ENCODE measurements around the gene ARSA. TPM values are rescaled to one million over a fixed set of nuclear protein-coding genes. Genes with fewer than 3 reads are reported as not detected.

ARSA gene
- polyA plus RNA-seq, 1 of the 3 experiments (the other 2 are of a cell fraction): 34.2 TPM

- TF ChIP-seq IRF3 (IDR thresholded peaks at IDR 0.05; ENCODE audit: low read depth, low read length) (no peak), MAX (IDR thresholded peaks at IDR 0.05; ENCODE audit: low read depth) (no peak), RXRA (IDR thresholded peaks at IDR 0.05; ENCODE audit: borderline replicate concordance, low read depth) (no peak), CTCF (IDR thresholded peaks at IDR 0.05) (no peak), NFIC (IDR thresholded peaks at IDR 0.05; ENCODE audit: borderline replicate concordance) (no peak), FOSL2 (IDR thresholded peaks at IDR 0.05; ENCODE audit: borderline replicate concordance, low read depth) (no peak), EZH2phosphoT487 (IDR thresholded peaks at IDR 0.05; ENCODE audit: borderline replicate concordance, low read depth) (no peak), TEAD4 (IDR thresholded peaks at IDR 0.05; ENCODE audit: borderline replicate concordance, insufficient read depth) (no peak), FOXJ3 (CRISPR knock-in tag; IDR thresholded peaks at IDR 0.05) (no peak), RCOR1 (IDR thresholded peaks at IDR 0.05; ENCODE audit: low read length) (no peak), TAF1 (IDR thresholded peaks at IDR 0.05; ENCODE audit: borderline replicate concordance, low read depth, low read length) (no peak), PBX3 (IDR thresholded peaks at IDR 0.05) (no peak), ELF1 (IDR thresholded peaks at IDR 0.05) (no peak), SIN3A (IDR thresholded peaks at IDR 0.05; ENCODE audit: borderline replicate concordance, low read depth, low read length) (no peak), RFX5 (IDR thresholded peaks at IDR 0.05; ENCODE audit: low read length) (no peak), ZBTB33 (IDR thresholded peaks at IDR 0.05; ENCODE audit: borderline replicate concordance, low read depth) (no peak), CHD2 (IDR thresholded peaks at IDR 0.05; ENCODE audit: low read length, partially characterized antibody) (no peak), USF2 (IDR thresholded peaks at IDR 0.05; ENCODE audit: borderline replicate concordance, low read depth, low read length) (no peak), EP300 (IDR thresholded peaks at IDR 0.05; ENCODE audit: borderline replicate concordance in 1 of 2, low read depth in 1 of 2, low read length in 1 of 2) (no peak)
- Histone ChIP-seq H2AFZ (ENCODE audit: low read depth) (no peak overlapping the region), H3K79me2 (ENCODE audit: insufficient read depth) (no peaks in the 10 kb centered on the region), H3K27me3 (ENCODE audit: insufficient read depth) (no peaks in the 10 kb centered on the region), H3K27ac (ENCODE audit: low read depth in 2 of 2, low read length in 1 of 2) (no peak overlapping the region), H3K4me2 (no peak overlapping the region), H3K4me1 (ENCODE audit: control insufficient read depth in 1 of 2, insufficient read depth in 2 of 2, low read depth in 1 of 2, low read length in 1 of 2) (peaks cover 0 to 8% of the 10 kb centered on the region in 2 experiments; a peak in 1 of 4 replicates), H3K4me3 (ENCODE audit: low read depth in 2 of 2, low read length in 1 of 2) (no peak overlapping the region), H3K9me2 (no peaks in the 10 kb centered on the region), H3K9ac (no peak overlapping the region), H3K36me3 (replicated peaks in 1 of 2; ENCODE audit: control insufficient read depth in 1 of 2, insufficient read depth in 2 of 2, low read length in 1 of 2) (no peaks in the 10 kb centered on the region), H4K20me1 (ENCODE audit: insufficient read depth) (no peaks in the 10 kb centered on the region), H3F3A (replicated peaks; ENCODE audit: insufficient read depth) (no peaks in the 10 kb centered on the region), H3K9me3 (no peaks in the 10 kb centered on the region)
- 76% methylated on average over 5 of the region's 5 CpGs for WGBS (ENCODE audit: low lambda C conversion rate)
- ChIA-PET CTCF (no interaction called here), POLR2A (interaction anchor here (0.6 kb wide), 1 partner anchor 123 kb away, joined by 3 read pairs; no protein-coding TSS in a partner anchor)
- no peak for DNase-seq
These were observed 30.9 kb downstream of the ARSA start for GRCh38 chr22:50597097-50597496.
